ENCODE data around the gene MAML1. TPM values are rescaled to one million over a fixed set of nuclear protein-coding genes. Genes with fewer than 3 reads are reported as not detected.
"Not testable (repeated sequence)": the region's sequence is repeated elsewhere in the genome, so short reads cannot be mapped to it uniquely, and the experiment has no call there.

MAML1 gene
- total RNA-seq, 1 donor from 2014 or later: 5.3 TPM

DNA sequence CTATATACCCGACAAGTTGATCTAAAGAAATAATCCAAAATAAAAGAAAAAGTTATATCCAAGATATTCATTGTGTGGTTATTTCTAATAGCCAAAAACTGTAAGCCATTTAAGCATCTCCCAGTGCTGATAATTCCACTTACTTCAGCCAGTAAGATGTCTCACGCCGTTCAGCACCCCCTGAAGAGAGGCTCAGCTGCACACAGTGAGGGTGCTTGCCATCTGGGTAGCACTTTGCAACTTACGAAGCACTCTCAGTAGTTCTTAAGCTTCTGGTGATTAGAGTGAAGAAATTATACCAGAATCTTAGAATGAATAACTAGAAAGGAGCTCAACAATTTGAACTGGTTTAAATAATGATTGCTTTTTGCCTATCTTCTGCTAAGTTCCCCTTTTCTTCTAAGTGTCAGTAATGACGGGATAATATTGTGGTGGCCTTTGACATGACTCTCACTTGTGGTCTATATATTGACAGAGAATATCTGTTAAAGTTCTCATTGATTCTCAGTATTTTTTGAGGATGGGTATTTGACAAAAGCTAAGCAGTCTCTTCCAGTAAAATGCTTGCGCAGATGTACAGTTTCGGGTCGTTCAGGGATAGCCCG, 35.0 kb downstream of the MAML1 start:
- DNase-seq (ENCODE audit: low read depth in 2 of 2): no peak

DNA sequence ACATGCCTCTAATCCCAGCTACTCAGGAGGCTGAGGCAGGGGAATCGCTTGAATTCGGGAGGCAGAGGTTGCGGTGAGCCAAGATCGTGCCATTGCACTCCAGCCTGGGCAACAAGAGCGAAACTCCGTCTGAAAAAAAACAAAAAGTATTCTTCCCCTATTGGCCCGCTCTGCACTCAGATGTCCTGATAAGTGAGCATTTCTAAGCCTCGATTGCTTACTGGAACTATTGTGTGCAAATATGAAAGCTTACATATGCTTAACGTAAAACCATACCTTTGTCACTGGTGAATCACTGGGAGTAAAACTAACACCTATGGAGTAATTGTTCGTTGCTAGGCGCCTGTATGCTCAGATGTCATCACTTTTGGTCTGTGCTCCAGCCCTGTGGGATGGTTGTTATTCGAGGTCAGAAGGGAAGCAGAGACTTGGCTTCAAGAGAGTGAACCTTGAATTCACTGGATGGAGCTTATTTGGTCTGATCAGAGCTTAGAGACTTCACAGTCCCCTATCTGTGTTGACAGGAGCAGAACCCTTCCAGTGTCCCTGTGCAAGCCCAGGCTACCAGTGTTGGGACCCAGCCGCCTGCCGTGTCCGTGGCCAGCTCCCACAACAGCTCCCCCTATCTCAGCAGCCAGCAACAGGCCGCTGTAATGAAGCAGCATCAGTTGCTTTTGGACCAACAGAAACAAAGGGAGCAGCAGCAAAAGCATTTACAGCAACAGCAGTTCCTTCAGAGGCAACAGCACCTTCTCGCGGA, 35.9 kb downstream of the MAML1 start:
- DNase-seq (ENCODE audit: low read depth in 2 of 2): no peak

DNA sequence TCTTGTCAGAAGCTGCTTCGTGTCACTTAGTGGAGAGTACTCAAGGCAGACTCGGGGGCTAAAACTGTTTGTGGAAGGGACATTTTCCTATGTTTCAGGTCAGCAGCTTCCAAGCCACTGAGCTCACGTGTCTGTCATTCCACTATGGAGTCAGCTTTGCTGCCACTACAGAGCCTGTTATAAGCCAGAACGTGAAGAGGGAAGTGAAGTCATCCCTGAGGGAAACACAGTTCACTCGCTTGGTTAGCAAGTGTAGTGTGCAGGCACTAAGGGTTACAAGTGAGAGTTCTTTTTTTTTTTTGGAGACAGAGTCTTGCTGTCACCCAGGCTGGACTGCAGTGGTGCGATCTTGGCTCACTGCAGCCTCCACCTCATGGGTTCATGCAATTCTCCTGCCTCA, 36.6 kb downstream of the MAML1 start:
- DNase-seq (ENCODE audit: low read depth in 2 of 2): no peak

DNA sequence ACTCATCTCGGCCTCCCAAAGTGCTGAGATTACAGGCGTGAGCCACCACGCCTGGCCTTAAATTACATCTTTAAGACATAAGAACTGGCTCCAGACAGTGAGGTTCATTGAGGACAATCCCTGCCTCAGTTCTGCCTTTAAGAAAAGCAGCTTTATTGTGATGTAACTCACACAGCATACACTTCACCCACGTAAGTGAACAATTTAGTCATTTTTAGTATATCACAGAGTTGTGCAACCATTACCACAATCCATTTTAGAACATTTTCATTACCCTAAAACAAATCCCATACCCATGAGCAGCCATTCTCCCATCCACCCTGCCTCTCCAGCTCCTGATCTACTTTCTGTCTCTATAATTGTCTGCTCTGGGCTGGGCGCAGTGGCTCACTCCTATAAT, 37.2 kb downstream of the MAML1 start:
- no peak for DNase-seq (ENCODE audit: low read depth in 2 of 2)

DNA sequence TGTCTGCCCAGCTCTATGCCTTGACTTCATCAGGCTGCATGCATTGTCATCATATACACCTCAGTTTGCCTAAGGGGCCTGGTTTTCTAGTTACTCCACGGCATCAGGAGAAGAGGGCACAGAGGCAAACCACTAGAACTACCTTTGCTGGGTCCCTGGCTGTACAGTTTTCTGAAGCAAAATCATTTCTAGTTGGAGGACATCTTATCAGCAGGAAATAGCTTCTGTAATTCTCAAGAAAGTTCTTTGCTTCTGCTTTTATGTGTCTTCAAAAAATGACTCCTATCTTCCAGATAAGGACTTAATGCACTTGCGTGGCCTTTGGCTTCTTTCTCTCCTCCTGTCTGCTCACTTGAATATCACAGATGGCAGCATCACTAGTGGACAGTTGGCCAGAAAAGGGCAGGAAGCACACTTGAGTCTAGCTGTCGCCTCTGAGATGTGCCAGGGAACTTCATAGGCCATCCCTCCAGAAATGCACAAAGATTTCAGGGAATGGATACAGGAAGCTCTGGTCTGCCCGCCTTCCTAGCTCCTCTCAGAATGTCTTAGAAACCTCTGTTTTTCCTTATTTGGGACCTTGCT, 38.8 kb downstream of the MAML1 start:
- no peak for DNase-seq (ENCODE audit: low read depth in 2 of 2)

DNA sequence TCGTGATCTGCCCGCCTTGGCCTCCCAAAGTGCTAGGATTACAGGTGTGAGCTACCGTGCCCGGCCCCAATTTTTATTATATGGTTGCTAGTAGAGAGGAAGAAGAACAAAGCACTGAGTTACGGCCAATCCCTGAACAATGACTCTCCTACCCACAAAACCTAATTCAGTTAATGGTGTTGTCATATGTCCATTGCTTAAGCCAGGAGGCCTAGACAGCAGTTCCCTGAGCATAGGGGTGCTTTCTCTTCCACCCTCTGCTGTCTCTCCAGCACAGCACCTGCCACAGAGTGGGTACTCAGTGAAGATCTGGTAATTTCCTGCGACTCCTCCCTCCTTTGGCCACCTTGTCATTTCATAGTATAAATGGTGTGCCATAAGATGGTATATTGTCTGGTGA, 39.7 kb downstream of the MAML1 start:
- no peak for DNase-seq (ENCODE audit: low read depth in 2 of 2)

DNA sequence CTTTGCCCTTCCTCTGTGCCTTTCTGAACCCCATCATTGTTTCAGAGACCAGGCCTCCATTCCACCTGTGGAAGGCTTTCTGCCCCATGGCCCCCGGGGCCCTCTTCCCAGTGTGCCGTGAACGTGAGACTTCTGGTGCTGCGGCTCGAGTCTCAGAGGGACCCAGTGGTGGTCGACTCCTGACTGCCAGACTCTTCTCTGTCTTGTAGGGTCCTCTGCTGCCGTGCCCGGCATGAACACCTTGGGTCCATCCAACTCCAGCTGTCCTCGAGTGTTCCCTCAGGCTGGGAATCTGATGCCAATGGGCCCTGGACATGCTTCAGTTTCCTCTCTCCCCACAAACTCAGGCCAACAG, 41.0 kb downstream of the MAML1 start:
- DNase-seq (ENCODE audit: low read depth in 2 of 2): no peak

DNA sequence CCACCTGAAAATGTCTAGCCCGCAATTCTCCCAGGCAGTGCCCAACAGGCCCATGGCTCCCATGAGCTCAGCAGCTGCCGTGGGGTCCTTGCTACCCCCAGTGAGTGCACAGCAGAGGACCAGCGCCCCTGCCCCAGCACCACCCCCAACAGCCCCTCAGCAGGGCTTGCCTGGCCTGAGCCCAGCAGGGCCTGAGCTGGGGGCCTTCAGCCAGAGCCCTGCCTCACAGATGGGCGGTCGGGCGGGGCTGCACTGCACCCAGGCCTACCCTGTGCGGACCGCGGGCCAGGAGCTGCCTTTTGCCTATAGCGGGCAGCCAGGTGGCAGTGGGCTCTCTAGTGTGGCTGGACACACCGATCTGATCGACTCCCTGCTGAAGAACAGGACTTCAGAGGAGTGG, 41.8 kb downstream of the MAML1 start:
- DNase-seq (ENCODE audit: low read depth in 2 of 2): no peak

- no peak for DNase-seq (ENCODE audit: low read depth in 2 of 2)
Measured at GRCh38 chr5:179776411-179776938, 43.9 kb downstream of the MAML1 start.

DNA sequence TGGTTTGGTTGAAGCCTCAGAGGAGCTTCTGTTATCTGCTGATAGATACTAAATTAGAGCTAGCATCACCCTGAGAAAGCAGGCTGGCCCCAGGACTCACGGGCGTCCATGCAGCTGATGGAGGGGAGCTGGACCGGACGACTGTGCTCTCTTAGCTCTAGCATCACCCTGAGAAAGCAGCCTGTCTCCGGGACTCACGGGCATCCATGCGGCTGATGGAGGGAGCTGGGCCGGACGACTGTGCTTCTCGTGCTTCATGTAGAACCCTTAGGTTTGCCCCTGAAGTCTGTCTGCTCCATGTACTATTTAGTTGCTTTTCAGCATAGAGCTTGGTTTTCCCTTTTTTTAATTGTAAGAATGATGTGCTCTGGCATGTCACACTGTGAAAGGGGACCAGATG, 44.8 kb downstream of the MAML1 start:
- DNase-seq (ENCODE audit: low read depth in 2 of 2): no peak

DNA sequence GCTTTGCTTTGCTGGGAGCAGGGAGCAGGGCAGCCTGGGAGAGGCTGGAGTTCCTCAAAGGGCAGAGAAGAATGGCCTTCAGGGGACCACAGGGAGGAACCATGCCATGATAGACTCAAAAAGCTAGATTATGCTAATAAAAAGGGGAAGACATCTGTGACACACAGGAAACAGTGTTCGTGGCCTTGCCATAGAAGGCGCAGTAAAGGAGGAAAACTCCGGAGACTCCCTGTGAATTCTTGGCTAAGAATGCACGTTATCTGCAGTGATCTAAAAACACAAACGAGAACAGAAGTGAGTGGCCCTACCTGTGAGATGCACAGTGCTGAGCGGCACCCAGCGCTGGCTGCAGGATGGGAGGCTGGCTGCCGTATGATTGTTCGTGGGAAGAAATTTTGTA, 45.3 kb downstream of the MAML1 start:
- no peak for DNase-seq (ENCODE audit: low read depth in 2 of 2)

DNA sequence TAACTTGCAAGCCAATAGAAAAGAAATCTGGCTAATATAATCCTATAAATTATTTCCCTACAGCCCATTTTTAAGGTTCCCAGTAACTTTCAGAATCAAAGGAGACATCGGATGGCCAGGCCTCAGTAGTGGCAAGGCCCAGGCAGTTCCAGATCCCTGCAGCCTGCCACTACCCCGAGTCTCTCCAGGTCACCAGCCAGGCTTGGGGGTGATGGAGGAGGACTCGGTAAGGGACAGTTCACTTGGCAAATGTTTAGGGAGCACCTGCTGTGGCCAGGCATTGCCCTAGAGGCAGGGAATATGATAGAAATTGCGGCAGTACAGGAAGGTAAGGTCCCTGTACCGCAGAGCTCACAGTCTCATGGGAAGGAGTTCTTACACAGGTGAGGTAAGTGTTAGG, 46.0 kb downstream of the MAML1 start:
- DNase-seq (ENCODE audit: low read depth in 2 of 2): no peak

DNA sequence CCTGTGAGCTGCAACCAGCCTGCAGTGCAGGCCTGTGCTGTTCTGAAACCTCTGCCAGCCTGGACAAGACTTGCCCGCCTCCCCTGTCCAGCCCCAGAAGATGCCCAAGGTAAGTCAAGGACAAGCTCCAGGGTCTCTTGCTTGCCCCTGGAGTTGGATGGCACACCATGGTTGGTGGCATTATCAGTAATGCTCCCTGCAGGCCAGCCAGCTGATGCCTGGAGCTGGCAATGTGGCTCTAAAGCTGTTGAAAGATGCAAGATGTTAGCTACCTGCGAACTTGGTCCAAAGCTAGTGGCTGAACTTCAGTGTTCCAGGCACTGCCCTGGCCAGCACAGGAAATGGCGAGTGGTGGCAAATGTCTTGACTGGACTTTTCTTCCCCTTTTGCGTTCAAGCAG, 47.2 kb downstream of the MAML1 start:
- DNase-seq (ENCODE audit: low read depth in 2 of 2): no peak

DNA sequence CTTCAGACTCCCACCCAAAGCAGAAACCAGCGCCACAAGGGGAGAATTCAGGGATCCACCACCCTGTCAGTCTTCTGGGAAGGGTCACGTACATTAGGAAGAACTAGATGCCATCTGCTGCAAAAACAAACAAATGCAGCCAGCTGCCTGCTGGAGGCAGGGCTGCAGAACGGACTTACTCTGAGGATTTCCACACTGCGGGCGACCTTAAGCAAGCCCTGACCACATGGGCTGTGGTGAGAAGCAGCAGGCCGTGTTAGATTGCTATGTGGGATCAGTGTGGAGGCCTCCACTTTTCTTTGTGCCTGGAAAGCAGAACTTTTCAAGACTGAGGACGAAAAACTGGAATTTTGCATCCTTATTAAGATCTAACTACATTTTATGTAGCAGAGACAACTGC, 47.7 kb downstream of the MAML1 start:
- DNase-seq (ENCODE audit: low read depth in 2 of 2): no peak

- DNase-seq (ENCODE audit: low read depth in 2 of 2): no peak
Measured at GRCh38 chr5:179781846-179782245, 49.2 kb downstream of the MAML1 start.

- no peak for DNase-seq (ENCODE audit: low read depth in 2 of 2)
Measured at GRCh38 chr5:179783128-179783527, 50.5 kb downstream of the MAML1 start.

DNA sequence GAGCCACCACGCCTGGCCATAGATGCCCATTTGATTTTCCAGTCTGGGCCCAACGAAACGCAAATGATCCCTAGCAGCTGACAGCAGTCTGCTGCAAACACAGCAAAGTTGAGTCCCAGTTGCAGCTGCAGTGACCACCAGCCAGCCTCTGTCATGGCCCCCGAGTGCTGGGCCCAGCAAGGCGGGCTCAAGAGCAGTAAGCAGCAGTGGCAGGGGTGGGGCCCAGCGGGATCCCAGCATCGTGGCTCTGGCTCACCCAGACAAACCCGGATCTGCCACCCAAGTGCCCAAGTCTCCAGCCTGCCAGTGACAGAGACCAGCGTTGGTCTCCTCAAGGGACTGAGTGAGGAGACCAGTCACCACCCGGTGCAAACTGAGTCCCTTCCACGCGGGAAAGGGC, 54.2 kb downstream of the MAML1 start:
- DNase-seq (ENCODE audit: low read depth in 2 of 2): no peak

DNA sequence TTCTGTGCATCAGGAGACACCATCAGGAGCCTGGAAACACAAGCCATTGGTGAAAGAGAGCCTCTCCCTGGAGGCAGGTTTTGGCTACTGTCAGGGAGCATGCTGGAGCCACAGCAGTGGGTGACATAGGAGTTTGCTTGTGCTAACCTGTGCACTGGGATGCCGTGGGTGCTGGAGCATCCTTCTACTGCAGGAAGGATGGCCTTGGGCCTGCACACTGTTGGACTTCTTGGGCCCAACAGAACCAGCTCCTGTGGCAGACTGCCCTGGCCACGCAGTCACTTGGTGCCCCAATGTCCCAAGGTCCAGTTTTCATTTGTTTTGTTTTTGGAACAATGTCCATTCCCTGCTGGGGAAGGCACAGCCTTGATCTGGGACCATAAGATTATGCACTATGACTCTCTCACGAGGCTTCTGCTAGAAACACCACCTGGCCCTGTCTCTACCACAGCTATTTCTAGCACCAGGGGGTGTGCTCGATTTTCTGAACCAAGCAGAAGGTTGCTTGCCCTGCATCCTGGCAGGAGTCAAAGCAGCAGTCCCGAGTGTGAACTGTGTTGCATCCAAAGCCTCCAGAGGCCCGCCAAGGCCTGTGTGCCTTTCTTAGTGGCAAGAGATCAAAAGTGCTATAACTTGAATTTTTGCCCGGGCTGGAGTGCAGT, 55.7 kb downstream of the MAML1 start:
- no peak for DNase-seq (ENCODE audit: low read depth in 2 of 2)

DNA sequence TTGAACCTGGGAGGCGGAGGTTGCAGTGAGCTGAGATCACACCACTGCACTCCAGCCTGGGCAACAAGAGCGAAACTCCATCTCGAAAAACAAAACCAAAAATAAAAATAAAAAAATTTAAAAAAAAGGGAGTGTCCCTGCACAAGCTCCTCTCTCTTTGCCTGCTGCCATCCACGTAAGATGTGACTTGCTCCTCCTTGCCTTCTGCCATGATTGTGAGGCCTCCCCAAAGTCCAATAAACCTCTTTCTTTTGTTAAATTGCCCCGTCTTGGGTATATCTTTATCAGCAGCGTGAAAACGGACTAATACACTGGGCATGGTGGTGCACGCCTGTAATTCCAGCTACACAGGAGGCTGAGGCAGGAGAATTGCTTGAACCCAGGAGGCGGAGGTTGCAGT, 56.7 kb downstream of the MAML1 start:
- not testable (repeated sequence) for DNase-seq (ENCODE audit: low read depth in 2 of 2)

GRCh38 chr5:179791881-179792611, 59.4 kb downstream of the MAML1 start:
- DNase-seq (ENCODE audit: low read depth in 2 of 2): no peak

DNA sequence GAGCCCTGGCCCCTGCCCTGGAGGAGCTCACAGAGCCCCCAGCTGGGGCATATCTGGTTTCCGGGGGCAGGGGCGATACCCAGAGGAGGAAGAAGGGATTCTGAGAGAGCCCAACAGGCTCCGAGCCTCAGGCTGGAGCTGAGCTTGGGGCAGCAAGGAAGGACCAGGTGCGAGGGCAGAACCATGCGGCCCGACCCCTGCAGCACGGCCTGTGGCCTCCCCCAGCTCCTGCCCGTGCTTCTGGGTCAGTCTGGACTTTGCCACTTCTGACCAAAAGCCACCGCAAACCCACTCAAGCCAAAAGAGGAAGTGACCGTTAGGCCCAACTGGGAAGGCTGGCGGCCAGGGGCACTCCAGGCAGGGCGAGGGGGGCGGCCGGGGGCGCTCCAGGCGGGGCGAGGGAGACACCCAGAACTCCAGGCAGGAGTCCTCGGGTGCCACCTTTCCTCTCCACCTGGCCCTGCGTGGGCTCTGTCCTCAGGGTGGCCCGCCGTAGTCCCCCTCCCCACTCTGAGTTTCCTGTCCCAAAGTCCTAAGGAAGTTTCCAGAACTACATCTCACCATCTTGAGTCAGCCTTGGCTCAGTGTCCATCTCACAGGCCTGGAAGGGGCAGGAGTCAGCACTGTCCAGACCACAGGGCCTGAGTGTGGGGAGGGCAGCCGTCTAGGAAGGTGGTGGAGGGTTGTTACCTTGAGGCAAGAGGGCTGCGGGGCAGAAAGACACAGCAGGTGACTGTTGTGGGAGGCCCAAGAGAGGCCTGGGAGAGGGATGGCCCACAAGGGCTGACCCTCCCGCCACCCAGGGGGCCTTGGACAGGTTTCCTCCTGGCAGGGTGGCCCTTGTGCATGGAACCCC, 60.2 kb downstream of the MAML1 start:
- DNase-seq (ENCODE audit: low read depth in 2 of 2): no peak

Data from dermis microvascular lymphatic vessel endothelial cell (primary cell).